Activated CD4-positive, alpha-beta memory T cell treated with anti-CD3 and anti-CD28 coated beads, Interleukin-2, amount 10 ng/mL, durations not matched to agents 7 days and 5 days (primary cell): Measurements from ENCODE around the gene ADIPOR2. TPM values are rescaled to one million over a fixed set of nuclear protein-coding genes. Genes with fewer than 3 reads are reported as not detected.

Experiments used
- CTCF ChIA-PET: fragments of 350-600 bp; sonication (Branson Sonifier 250); formaldehyde crosslinking; loops from one replicate; lab custom pipeline; 2021; ENCODE audit warnings: antibody characterized with exemption, inconsistent platforms; lab: Charles Lee
- POLR2A ChIA-PET: fragments of 350-600 bp; sonication (Branson Sonifier 250); formaldehyde crosslinking; loops from one replicate; lab custom pipeline; 2021; ENCODE audit warnings: antibody characterized with exemption; lab: Charles Lee
- DNase-seq: peaks from one replicate; pipeline ENCODE4 v3.0.0-alpha.2; 2020
- H3K27ac Mint-ChIP-seq: one replicate; pipeline ENCODE4 v1.8.0; 2021; ENCODE audit warnings: mild to moderate bottlenecking, mixed read lengths
- H3K27me3 Mint-ChIP-seq: one replicate; pipeline ENCODE4 v1.8.0; 2021; ENCODE audit warnings: mixed read lengths
- H3K36me3 Mint-ChIP-seq: one replicate; pipeline ENCODE4 v1.8.0; 2021; ENCODE audit warnings: low read depth, mixed read lengths
- H3K4me1 Mint-ChIP-seq: one replicate; pipeline ENCODE4 v1.8.0; 2021; ENCODE audit warnings: mixed read lengths
- H3K4me3 Mint-ChIP-seq: one replicate; pipeline ENCODE4 v1.8.0; 2021; ENCODE audit warnings: mild to moderate bottlenecking, mixed read lengths
- H3K9me3 Mint-ChIP-seq: one replicate; pipeline ENCODE4 v1.8.0; 2021; ENCODE audit warnings: mixed read lengths
- total RNA-seq, 2 experiments: library from RNA; stranded (reverse); gene quantifications; one replicate each; pipeline ENCODE4 v1.2.3, GENCODE V29; 2021

The ADIPOR2 gene
- total RNA-seq, 2 experiments from 2014 or later: 63.8 to 71.8 TPM

GRCh38 chr12:1655225-1655788 lies 35.6 kb upstream of the ADIPOR2 start:
- POLR2A ChIA-PET: interaction anchor here (0.8 to 2.9 kb wide), 3 partner anchors 134 to 285 kb away, joined by 3 to 26 read pairs (median 10); no protein-coding TSS in a partner anchor
- Mint-ChIP-seq H3K36me3 (no peaks in the 10 kb centered on the region), H3K27ac (no peak overlapping the region), H3K4me1 (peaks cover 5% of the 10 kb centered on the region), H3K4me3 (no peak overlapping the region), H3K27me3 (peaks cover 20% of the 10 kb centered on the region), H3K9me3 (no peaks in the 10 kb centered on the region)
- CTCF ChIA-PET: interaction anchor here (0.6 to 14.0 kb wide), 9 partner anchors 9 to 284 kb away, joined by 3 to 282 read pairs (median 3); partner anchors contain the start of gene ADIPOR2
- DNase-seq: no peak

GRCh38 chr12:1656902-1657301 lies 34.0 kb upstream of the ADIPOR2 start:
- Mint-ChIP-seq H3K36me3 (no peaks in the 10 kb centered on the region), H3K4me3 (no peak overlapping the region), H3K27ac (no peak overlapping the region), H3K4me1 (peaks cover 12% of the 10 kb centered on the region), H3K27me3 (peaks cover 5% of the 10 kb centered on the region), H3K9me3 (no peaks in the 10 kb centered on the region)
- ChIA-PET POLR2A (interaction anchor here (1.0 to 1.7 kb wide), 2 partner anchors 35 to 134 kb away, joined by 4 to 5 read pairs; no protein-coding TSS in a partner anchor), CTCF (interaction anchor here (0.6 to 14.0 kb wide), 3 partner anchors 10 to 404 kb away, joined by 3 to 282 read pairs (median 4); no protein-coding TSS in a partner anchor)
- no peak for DNase-seq

- ChIA-PET POLR2A (interaction anchor here (1.0 to 1.7 kb wide), 2 partner anchors 34 to 133 kb away, joined by 4 to 5 read pairs; no protein-coding TSS in a partner anchor), CTCF (interaction anchor here (0.6 to 14.0 kb wide), 2 partner anchors 133 to 403 kb away, joined by 3 to 282 read pairs; no protein-coding TSS in a partner anchor)
- no peaks in the 10 kb centered on the region for H3K36me3 Mint-ChIP-seq
- no peaks in the 10 kb centered on the region for H3K9me3 Mint-ChIP-seq
- H3K27me3 Mint-ChIP-seq: peaks cover 5% of the 10 kb centered on the region
- DNase-seq: no peak
- H3K27ac Mint-ChIP-seq: no peak overlapping the region
- peaks cover 13% of the 10 kb centered on the region for H3K4me1 Mint-ChIP-seq
- H3K4me3 Mint-ChIP-seq: no peak overlapping the region
Measured at GRCh38 chr12:1657688-1658087, 33.2 kb upstream of the ADIPOR2 start.

- peaks cover 2% of the 10 kb centered on the region for H3K27me3 Mint-ChIP-seq
- DNase-seq: peak; percentile 56
- H3K27ac Mint-ChIP-seq: peak overlapping the region; percentile 55
- CTCF ChIA-PET: interaction anchor here (1.8 to 14.0 kb wide), 2 partner anchors 11 to 130 kb away, joined by 4 to 282 read pairs; no protein-coding TSS in a partner anchor
- H3K36me3 Mint-ChIP-seq: no peaks in the 10 kb centered on the region
- H3K4me3 Mint-ChIP-seq: peak overlapping the region; percentile 15
- POLR2A ChIA-PET: interaction anchor here (0.8 to 3.7 kb wide), 6 partner anchors 31 to 1271 kb away, joined by 3 to 23 read pairs (median 4); partner anchors contain the start of genes ADIPOR2 and KDM5A
- peaks cover 28% of the 10 kb centered on the region for H3K4me1 Mint-ChIP-seq
- H3K9me3 Mint-ChIP-seq: no peaks in the 10 kb centered on the region
Measured at GRCh38 chr12:1660304-1661187, 30.3 kb upstream of the ADIPOR2 start.

GRCh38 chr12:1661553-1662335 lies 29.1 kb upstream of the ADIPOR2 start:
- POLR2A ChIA-PET: interaction anchor here (1.2 to 3.7 kb wide), 7 partner anchors 9 to 278 kb away, joined by 3 to 23 read pairs (median 5); partner anchors contain the start of gene ADIPOR2
- peaks cover 2% of the 10 kb centered on the region for H3K27me3 Mint-ChIP-seq

GRCh38 chr12:1662761-1663439 lies 28.0 kb upstream of the ADIPOR2 start:
- peak; percentile 32 for DNase-seq
- H3K36me3 Mint-ChIP-seq: no peaks in the 10 kb centered on the region
- no peaks in the 10 kb centered on the region for H3K9me3 Mint-ChIP-seq
- peaks cover 48% of the 10 kb centered on the region for H3K4me1 Mint-ChIP-seq
- H3K27ac Mint-ChIP-seq: peak overlapping the region; percentile 68
- ChIA-PET CTCF (interaction anchor here (1.7 kb wide), 1 partner anchor 10 kb away, joined by 7 read pairs; no protein-coding TSS in a partner anchor), POLR2A (interaction anchor here (1.3 to 2.4 kb wide), 4 partner anchors 8 to 70 kb away, joined by 4 to 23 read pairs (median 6); partner anchors contain the start of gene ADIPOR2)
- peaks cover 2% of the 10 kb centered on the region for H3K27me3 Mint-ChIP-seq
- H3K4me3 Mint-ChIP-seq: peak overlapping the region; percentile 67

More at GRCh38 chr12:1661553-1662335, 29.1 kb upstream of the ADIPOR2 start:
- peak overlapping the region; percentile 58 for H3K27ac Mint-ChIP-seq
- peak overlapping the region; percentile 64 for H3K4me3 Mint-ChIP-seq
- no peaks in the 10 kb centered on the region for H3K36me3 Mint-ChIP-seq
- CTCF ChIA-PET: interaction anchor here (1.0 to 14.0 kb wide), 4 partner anchors 9 to 135 kb away, joined by 3 to 282 read pairs (median 7); no protein-coding TSS in a partner anchor
- peaks cover 36% of the 10 kb centered on the region for H3K4me1 Mint-ChIP-seq
- DNase-seq: peak; percentile 89
- H3K9me3 Mint-ChIP-seq: no peaks in the 10 kb centered on the region

GRCh38 chr12:1663440-1664132 lies 27.3 kb upstream of the ADIPOR2 start:
- H3K9me3 Mint-ChIP-seq: no peaks in the 10 kb centered on the region
- POLR2A ChIA-PET: no interaction called here
- peaks cover 2% of the 10 kb centered on the region for H3K36me3 Mint-ChIP-seq
- peaks cover 2% of the 10 kb centered on the region for H3K27me3 Mint-ChIP-seq
- CTCF ChIA-PET: no interaction called here
- peaks cover 52% of the 10 kb centered on the region for H3K4me1 Mint-ChIP-seq
- peak overlapping the region; percentile 67 for H3K4me3 Mint-ChIP-seq
- H3K27ac Mint-ChIP-seq: no peak overlapping the region
- no peak for DNase-seq

GRCh38 chr12:1665366-1665765 lies 25.5 kb upstream of the ADIPOR2 start:
- no peak for DNase-seq
- Mint-ChIP-seq H3K27ac (no peak overlapping the region), H3K4me1 (peaks cover 59% of the 10 kb centered on the region), H3K27me3 (peaks cover 2% of the 10 kb centered on the region), H3K36me3 (peaks cover 4% of the 10 kb centered on the region), H3K4me3 (no peak overlapping the region), H3K9me3 (no peaks in the 10 kb centered on the region)
- ChIA-PET CTCF (interaction anchor here (1.0 to 2.5 kb wide), 3 partner anchors 28 to 275 kb away, joined by 3 to 7 read pairs (median 6); no protein-coding TSS in a partner anchor), POLR2A (no interaction called here)

GRCh38 chr12:1666215-1666614 lies 24.7 kb upstream of the ADIPOR2 start:
- H3K9me3 Mint-ChIP-seq: no peaks in the 10 kb centered on the region
- no peak for DNase-seq
- peaks cover 64% of the 10 kb centered on the region for H3K4me1 Mint-ChIP-seq
- CTCF ChIA-PET: interaction anchor here (0.6 to 2.5 kb wide), 5 partner anchors 11 to 704 kb away, joined by 3 to 7 read pairs (median 5); partner anchors contain the start of gene ADIPOR2
- no peak overlapping the region for H3K4me3 Mint-ChIP-seq
- H3K27me3 Mint-ChIP-seq: peaks cover 2% of the 10 kb centered on the region
- H3K27ac Mint-ChIP-seq: peak overlapping the region; percentile 92
- H3K36me3 Mint-ChIP-seq: peaks cover 4% of the 10 kb centered on the region
- POLR2A ChIA-PET: interaction anchor here (1.0 to 1.3 kb wide), 3 partner anchors 21 to 24 kb away, joined by 3 read pairs; no protein-coding TSS in a partner anchor

GRCh38 chr12:1666685-1667162 lies 24.1 kb upstream of the ADIPOR2 start:
- H3K27ac Mint-ChIP-seq: peak overlapping the region; percentile 92
- peaks cover 2% of the 10 kb centered on the region for H3K27me3 Mint-ChIP-seq
- ChIA-PET POLR2A (interaction anchor here (1.0 to 1.3 kb wide), 3 partner anchors 21 to 24 kb away, joined by 3 read pairs; no protein-coding TSS in a partner anchor), CTCF (interaction anchor here (0.6 to 2.5 kb wide), 7 partner anchors 10 to 704 kb away, joined by 3 to 7 read pairs (median 4); partner anchors contain the start of gene ADIPOR2)
- peak; percentile 34 for DNase-seq
- H3K36me3 Mint-ChIP-seq: peaks cover 4% of the 10 kb centered on the region
- peaks cover 63% of the 10 kb centered on the region for H3K4me1 Mint-ChIP-seq
- no peaks in the 10 kb centered on the region for H3K9me3 Mint-ChIP-seq
- H3K4me3 Mint-ChIP-seq: peak overlapping the region; percentile 21
